ENCODE measurements around the gene C12orf57.

DNA sequence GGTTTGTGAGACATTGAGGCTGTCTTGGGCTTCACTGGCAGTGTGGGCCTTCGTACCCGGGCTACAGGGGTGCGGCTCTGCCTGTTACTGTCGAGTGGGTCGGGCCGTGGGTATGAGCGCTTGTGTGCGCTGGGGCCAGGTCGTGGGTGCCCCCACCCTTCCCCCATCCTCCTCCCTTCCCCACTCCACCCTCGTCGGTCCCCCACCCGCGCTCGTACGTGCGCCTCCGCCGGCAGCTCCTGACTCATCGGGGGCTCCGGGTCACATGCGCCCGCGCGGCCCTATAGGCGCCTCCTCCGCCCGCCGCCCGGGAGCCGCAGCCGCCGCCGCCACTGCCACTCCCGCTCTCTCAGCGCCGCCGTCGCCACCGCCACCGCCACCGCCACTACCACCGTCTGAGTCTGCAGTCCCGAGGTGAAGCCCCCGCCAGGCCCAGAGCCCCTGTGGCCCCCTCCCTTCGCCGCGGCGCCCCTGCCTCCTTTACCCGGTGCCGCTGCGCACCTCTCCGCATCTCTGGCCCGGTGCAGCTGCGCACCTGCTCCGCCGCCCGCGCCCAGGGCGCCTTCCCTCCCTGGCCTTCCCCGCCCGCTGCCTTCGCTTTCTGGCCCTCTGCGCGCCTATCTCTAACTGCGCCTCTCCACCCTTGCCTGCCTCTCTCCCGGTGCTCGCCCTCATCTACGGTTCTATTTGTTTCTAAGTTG, 29.4 kb upstream of the C12orf57 start, which contains the start of gene ENO2:
- TF ChIP-seq ZFX (IDR thresholded peaks at IDR 0.05; ENCODE audit: borderline replicate concordance): no peak
- peak; percentile 21; the same call in 1 of the 2 replicates for TF ChIP-seq CTCF (IDR thresholded peaks at IDR 0.05)
